ENCODE measurements around the gene GOLIM4.
"Not testable (repeated sequence)": the region's sequence is repeated elsewhere in the genome, so short reads cannot be mapped to it uniquely, and the experiment has no call there.

Gene GOLIM4

DNA sequence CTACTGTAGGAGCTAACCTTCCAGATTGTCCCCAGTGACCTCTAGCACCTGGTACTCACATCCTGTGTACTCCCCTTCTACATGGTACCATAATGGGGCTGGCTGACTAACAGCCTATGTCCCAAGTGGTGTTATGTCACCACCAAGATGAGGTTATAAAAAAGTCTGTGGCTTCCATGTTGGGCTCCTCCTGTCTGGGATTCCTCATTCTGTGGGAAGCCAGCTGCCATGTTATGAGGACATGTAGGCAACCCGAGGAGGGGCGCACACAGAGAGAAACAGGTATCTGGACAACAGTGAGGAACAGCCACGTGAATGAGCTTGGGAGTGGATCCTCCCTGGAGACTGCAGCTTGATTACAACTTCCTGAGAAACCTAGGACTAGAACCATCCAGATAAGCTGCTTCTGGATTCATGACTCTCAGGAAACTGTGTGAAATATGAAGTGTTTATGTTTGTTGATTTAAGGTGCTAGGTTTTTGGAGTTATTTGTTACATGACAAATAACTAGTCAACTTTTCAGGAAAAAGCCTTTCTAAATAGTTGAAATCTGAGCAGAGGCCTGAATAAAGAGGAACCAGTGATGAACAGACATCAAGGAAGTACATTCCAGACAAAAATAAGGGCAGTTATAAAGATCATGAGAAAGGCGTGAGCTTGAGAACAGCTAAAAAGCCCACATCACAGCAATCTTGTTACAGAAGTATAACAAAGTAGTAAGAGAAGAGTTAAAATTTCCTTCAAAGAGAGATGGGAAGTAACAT, 21.7 kb downstream of the GOLIM4 start:
- no peak for DNase-seq

DNA sequence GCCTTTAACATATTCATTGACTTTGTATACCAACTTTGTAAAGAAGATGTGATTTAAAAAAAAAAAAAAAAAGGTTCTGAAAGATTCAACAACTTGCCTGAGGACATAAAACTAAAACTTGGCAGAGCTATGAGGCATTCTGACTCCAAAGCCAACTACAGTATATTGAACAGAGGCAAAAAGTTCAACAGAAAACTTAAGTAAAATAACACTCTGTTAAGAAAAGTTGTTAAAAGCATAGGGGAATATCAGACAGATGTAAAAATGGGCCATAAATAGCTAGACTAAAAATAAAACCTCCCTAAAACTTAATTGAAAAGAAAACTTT, 23.4 kb downstream of the GOLIM4 start:
- DNase-seq, result no peak

DNA sequence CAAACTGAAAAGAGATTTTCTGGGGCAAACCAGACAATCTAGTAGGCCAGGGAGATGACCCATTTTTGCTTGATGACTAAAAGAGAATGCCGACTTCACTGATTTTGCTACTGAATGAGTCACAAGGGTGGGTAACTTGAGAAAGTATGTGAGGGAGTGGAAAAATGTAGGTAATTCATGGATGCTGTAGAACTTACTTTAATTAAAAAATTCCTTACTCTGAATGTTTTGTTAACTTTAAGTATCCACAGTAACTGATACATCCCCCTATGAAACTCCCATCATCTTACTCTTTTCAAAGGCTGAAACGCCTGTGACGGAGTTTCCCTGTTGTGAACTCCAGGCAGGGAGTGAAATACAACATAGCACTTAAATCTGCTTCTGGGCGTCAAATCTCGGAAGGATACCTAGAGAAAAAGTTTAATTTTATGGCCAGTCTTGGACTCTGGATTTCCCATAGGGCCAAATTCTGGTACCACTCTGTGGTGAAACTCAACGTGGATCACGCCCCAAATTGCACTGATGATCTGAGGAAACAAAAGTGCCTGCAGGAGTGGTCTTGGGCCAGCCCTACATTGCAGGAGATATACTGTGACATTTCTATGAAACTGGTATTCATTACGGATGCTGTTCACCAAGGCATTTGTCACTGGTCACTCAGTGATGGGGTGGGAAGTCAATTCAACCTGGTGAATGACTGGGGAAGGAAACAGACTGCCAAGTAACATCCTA, 24.0 kb downstream of the GOLIM4 start:
- no peak for DNase-seq

DNA sequence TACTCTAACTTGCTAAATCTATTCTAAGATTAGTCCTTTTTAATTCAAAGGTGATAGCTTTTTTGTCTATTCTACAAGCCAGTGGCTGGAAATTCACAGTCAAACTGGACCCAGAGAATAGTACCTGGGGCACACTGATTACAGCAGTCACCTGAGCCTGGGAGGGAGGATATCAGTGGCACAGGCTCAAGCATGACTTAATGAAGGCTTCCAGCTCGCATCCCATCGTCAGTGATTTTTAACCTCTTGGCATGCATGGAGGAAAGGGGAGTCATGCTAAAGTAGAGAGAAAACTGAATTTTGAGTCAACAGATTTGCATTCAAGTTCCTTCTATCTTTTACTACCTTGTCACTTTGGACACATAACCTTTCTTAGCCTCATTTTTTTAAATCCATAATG, 24.8 kb downstream of the GOLIM4 start:
- DNase-seq, result no peak

DNA sequence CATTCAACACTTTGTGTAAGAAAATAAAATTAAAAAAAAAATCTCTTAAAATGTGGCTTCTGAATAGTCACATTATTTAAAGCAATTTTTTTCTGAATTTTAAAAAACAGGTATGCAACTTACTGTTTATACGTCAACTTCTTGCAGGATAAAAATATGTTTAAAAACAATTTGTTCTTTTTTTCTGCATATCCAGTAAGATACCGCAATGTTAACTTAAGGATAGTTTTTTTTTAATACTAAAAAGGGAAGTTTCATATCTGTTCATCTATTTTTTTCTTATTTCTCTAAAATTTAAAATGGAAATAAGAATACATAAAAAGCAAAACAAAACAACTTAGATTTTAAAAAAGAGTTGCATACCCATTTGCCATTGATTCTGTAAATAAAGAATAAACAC, 27.4 kb downstream of the GOLIM4 start:
- DNase-seq, result no peak

DNA sequence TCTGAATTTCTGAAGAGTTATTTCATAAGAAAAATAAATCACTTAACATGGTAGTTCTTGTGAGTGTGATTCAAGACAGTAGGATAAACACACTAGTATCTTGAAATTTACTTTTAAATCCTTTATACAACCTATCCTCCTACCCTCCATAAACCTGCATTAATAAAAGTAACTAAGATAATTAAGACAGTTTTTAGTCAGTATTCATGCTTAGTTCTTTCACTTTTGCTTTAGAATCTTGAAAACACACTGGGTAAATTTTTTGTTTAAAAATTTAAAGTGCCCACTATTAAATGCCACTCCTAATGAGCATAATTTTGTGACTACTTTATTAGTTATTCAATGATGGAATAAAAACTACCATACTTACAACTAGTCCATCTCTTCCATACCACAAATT, 28.8 kb downstream of the GOLIM4 start:
- no peak for DNase-seq

DNA sequence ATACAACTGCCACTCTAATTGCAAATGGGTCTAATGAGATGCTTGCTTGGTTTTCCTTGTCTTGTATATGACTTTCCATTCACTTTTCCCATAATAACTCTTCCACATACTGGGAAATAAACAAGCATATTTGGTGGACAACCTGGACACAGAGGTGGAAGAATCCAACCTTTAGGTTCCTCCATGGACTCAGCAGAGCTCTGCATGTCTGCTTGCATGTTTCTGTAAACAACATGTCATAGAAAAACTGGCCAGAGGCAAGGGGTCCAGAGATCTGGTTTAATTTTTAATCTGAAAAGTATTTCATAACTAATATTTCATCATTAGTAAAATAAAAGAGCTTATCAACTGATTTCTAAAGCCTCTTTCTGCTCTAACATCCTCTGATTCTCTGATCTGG, 30.2 kb downstream of the GOLIM4 start:
- DNase-seq, result no peak

DNA sequence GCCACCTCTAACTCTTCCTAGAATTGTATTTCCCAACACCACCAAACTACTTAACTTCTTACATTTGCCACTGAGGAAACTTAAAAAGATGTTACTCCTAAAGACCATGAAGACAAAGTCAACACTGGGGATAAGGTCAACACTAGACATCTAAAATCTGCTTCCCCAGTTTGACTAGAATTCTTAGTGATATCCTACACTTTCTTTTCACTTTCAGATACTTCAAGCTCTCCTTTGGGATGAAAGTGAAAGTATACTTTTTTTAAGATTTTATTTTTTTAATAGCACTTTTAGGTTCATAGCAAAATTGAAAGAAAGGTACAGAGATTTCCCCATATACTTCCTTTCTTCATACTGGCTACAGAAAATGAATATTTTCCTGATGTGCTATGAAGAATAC, 32.6 kb downstream of the GOLIM4 start:
- no peak for DNase-seq

DNA sequence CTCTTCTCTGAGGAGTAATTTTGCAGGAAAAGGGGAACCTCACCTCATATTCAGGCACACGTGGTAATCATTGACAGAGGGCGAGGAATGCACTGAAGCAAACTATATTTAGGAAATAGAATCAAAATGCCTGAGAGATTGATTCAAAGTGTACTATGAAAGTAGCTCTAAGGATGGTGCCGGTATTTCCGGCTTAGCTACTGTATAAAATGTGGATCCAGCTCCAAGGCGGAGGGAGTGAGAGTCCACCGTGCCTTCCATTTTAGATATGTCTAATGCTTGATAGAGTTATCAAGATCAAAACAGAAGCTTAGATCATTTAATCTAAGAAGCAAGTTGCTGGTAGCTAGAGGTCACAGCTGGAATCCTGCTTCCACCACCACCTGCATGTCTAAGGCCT, 33.0 kb downstream of the GOLIM4 start:
- no peak for DNase-seq

DNA sequence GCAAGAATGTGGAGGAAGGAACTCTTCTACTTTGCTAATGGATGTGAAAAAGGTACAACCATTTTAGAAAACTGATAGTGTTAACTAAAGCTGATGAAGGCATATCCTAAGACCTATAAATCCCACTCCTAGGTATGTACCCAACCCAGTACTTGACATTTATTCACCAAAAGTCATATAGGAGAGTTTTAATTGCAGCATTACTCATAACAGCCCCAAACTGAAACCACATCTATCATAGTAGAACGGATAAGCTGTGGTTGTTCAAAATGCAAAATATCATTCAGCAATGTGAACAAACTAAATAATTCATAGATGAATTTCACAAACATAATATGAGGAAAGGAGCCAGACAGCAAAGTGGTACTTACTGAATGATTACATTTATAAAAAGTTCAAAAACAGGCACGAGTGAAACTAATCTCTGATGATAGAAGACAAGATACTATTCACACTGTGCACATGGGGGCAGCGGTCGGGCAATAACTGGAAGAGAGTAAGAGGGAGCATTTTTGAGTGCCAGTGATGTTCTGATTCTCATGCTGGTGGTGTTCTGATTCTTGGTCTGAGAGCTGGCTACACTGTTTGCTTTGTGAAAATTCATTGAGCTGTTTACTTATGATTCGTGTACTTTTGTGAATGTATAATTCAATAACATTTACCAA, 34.3 kb downstream of the GOLIM4 start:
- DNase-seq, result no peak

DNA sequence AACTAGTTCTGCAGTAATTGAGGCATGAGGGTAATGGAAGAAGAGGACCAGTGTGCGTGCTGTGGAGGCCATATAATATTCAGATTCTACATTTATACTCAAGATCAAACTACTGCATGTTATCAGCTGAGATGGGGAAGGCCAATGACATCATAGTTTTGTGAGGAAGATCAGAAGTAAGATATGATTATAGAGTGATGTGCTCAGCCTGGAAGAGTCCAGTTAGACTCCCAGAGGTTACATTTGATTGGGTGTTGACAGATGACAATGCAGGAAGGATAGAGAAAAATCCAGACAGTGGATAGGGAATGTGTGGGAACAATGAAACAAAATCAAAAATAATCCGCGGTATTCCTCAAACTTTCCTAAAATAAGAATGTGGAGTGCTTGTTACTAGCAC, 35.4 kb downstream of the GOLIM4 start:
- DNase-seq, result no peak

DNA sequence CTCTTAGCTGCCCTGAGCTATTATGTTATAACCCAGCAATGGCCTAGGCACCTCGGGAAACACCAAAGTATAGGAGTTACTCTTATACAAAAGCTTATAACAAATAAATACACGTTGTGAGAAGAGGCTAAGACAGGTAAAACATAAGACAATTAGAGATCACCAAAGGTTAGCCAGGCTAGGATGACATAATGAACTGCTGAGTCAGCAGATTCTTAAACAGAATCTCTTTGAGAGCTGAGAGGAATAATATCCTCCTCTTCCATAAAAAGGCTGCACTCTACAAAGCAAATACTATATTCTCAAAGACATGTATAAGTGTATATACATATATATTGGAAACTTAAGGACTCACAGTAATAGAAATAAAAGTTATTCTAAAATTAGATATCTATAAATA, 37.2 kb downstream of the GOLIM4 start:
- no peak for DNase-seq

DNA sequence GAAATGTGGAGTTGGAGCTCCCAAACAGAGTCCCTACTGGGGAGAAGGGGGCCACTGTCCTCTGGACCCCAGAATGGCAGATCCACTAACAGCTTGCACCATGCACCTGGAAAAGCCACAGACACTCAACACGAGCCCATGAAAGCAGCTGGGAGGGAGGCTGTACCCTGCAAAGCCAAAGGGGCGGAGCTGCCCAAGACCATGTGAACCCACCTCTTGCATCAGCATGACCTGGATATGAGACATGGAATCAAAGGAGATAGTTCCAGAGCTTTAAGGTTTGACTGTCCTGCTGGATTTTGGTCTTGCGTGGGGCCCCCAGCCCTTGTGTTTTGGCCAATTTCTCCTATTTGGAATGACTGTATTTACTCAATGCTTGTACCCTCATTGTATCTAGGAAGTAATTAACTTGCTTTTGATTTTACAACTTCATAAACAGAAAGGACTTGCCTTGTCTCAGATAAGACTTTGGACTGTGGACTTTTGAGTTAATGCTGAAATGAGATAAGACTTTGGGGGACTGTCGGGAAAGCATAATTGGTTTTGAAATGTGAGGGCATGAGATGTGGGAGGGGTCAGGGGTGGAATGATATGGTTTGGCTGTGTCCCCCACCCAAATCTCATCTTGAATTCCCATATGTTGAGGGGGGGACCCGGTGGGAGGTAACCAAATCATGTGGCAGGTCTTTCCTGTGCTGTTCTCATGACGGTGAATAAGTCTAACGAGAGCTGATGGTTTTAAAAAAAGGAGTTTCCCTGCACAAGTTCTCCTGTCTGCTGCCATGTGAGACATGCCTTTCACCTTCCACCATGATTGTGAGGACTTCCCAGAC, 39.1 kb downstream of the GOLIM4 start:
- not testable (repeated sequence) for DNase-seq

DNA sequence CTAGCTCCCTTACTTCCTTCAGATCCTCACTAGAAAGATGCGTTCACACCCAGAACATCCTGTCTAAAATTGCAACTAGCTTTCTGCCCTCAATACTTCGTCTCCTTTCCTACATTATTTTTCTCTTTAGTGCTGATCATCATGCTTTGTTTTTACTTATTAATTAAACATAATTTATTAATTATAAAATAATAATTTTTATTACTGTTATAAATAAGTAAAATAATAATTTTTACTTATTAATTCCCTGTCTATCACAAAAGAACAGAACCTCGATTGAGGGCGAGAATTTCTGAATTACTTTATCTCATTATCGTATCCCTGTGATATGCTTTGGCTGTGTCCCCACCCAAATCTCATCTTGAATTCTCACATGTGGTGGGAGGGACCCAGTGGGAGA, 41.3 kb downstream of the GOLIM4 start:
- no peak for DNase-seq

DNA sequence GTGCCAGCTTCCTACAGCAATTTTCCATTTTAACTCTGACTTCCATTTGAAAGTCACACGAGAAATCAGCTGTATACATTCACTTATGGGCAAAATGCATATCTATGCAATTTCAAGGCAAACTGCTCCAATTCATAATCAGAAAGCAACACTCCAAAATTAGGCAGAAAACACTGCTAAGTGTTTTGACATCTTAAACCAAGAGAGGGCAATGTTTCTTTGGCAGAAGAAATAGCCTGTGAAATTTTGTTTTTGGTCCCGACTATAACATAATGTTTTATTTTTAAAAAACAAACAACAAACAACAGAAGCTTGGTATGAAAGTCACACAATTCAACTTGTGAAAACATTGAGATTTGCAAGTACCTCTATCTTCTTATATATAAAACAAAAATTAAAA, 42.6 kb downstream of the GOLIM4 start:
- no peak for DNase-seq

DNA sequence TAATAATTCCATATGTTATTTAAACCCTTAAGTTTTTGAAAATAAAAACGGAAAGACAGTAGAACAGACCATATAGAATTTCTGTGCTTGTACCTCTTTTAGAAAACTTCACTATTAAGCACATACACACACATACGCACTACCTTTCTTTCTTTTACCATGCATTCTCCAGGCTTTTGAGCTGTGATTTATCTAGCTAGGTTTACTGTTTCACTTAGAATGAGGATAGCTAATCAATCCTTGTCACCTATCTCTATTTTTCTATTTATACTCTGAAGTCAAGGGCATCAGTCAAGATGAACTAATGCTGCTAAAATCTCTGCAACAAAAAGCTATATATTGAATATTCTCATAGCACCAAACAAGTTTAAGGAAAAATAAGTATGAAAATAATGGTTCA, 43.2 kb downstream of the GOLIM4 start:
- DNase-seq, result no peak

DNA sequence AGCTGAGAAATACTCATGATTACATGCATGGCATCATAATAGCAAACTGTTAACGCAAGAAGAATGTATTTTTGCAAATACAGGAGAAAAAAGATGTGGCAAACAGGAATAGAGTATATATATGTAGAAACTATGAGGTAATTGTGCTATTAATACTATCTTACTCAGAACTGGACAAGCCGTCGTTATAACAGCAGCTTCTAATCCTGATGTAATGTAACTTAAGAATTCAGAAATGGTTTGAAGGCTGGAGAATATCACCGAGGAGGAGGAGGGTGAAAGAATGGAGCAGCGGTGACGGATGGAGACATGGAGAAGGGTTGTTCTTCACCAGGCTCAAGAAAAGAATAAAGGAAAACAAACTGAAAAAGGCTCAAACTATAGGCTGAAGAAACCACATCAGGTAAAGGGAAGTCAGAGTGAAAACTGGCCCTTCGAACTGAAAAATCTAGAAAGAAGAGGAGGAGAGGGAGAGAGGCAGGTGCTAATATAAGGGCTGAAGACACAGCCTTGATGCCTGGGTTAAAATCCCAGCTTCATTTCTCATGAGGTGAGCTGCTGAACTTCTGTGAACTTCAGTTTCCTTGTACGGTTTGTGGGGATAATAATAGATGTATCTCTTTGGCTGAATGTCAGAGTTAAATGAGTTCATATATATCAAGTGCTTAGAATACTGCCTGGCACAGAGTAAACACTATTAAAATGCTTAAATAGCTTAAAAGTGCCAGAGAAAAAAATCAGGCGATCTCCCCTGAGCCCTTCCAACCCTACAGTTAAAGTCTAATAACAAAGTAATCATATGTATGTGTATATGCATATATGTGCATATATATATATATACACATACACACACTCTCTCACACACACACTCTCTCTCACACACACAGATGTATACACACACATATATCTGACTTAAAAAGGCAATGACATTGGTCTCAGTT, 43.9 kb downstream of the GOLIM4 start:
- no peak for DNase-seq

DNA sequence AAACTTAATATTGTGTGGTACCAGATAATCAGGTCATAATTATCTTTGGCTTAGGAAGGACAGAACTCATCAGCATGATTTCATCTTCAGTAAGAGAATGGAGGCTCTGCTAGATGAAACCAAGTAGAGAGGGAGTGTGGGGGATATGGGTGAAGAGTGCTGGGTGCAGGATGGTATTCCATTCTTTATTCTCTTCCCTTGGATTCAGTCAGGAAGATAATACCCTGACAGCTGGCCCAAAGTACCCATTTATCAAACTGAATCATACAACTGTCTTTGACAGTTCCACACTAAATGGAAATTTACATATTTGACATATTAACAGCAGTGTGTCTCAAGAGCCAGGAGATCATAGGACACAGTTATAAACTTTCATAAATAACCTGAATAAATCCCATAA, 44.7 kb downstream of the GOLIM4 start:
- DNase-seq, result no peak

DNA sequence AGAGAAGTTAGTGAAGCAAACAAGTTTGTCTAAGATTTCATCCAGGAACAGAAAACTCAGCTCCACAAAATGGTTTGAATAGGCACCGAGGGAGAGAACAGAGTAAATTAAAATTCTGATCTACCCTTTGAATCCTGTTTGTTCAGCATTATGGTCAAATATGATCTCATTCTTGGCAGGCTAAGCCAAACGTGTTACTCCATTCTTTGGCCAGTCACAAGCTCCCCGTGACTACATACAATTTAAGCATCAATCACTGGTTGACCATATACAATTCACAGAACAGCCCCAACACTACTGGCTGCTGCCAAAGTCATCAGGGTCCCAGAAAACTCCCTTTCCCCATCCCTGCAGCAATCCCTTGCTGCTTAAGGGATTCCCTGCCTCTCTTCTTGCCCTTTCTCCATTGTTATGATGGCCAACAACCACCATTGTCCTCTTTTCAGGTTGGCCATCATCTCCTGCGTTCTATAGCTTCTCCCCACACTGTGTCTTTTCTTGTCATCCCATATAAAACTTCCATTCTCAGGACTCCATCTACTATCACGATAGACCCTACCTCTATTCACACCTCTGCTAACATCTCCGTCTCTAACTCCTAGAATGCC, 46.3 kb downstream of the GOLIM4 start:
- DNase-seq, result no peak

DNA sequence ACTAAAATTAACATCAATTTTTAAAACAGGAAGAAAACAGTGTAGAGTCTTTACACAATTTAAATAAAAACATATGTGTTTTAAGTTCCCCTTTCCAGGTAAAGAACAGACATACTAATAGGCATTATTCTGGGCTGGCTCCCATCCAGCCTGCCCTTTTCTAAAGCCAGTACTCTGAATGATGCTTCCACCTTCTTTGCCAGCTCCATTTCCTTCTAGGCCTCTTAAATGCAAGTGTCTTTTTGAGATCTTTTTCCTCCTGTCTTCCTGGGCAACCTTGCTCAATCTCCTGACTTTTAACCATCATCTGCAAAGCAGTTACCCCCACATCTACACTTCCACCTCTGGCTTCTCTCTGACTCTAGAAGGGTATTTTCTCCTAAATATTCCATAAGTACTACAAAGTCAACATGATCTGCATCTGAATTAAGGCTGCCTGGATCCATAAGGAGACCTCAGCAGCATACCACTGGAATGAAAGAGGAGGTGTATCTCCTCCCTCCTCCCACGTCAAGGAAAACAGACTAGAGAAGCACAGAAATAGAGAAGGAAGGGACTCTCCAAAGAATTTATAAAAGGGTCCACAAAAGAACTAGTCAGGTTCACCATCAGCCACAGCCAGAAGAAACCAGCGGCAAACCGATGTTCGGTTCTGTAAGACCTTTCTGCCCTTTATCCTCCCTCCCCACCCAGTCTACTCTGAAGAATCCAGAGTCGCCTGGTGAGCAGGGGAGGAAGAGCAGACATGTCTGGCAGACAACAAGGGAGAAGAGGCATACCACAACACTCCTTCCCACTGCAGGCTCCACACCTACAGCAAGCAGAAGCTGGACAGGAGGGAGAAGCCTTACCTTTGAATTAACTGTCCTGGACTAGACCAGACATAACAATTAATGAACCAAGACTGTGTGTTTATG, 47.1 kb downstream of the GOLIM4 start:
- no peak for DNase-seq

DNA sequence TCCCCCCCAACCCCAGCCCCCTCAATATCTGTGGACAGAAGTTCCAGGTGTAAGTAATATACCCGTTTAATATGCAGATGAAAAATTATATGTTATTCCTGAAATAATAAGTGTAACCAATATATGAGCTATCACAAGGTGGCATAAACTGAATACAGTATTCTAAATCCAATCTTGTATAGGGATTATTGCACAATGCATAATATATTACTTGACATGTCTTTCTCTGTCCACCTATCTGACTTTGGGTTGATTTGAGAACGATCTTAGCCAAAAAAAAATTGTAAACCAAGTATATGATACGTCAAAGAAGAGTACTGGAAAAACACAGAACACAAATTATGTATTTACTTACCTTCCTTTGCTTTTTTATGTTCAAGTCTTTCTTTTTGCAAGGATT, 47.8 kb downstream of the GOLIM4 start:
- DNase-seq, result no peak

All from NCI-H1436 treated with DMSO at 0.1 percent for 48 hours (cell line).